Measurements from ENCODE around the gene IL1A.
A peak's percentile ranks its signal among the peaks of the same experiment; 100 is the strongest.

IL1A gene

GRCh38 chr2:112800881-112801583 is 16.7 kb upstream of the IL1A start:
- no peak for DNase-seq (ENCODE audit: low spot score)
- in situ Hi-C loops (cut with MboI; ENCODE audit: low sequenced_read_pairs, unreplicated experiment) = no loop called here
- no peak for TF ChIP-seq CTCF (IDR thresholded peaks at IDR 0.05; ENCODE audit: borderline replicate concordance, control extremely low read depth, extremely low read depth, insufficient read depth, missing control alignments)

- DNase-seq (ENCODE audit: low spot score) = peak; percentile 30
- in situ Hi-C loops (cut with MboI; ENCODE audit: low sequenced_read_pairs, unreplicated experiment) = no loop called here
- no peak for TF ChIP-seq CTCF (IDR thresholded peaks at IDR 0.05; ENCODE audit: borderline replicate concordance, control extremely low read depth, extremely low read depth, insufficient read depth, missing control alignments)
Observed at GRCh38 chr2:112798979-112799975, 15.0 kb upstream of the IL1A start.

- in situ Hi-C loops (cut with MboI; ENCODE audit: low sequenced_read_pairs, unreplicated experiment) = no loop called here
- no peak for DNase-seq (ENCODE audit: low spot score)
- TF ChIP-seq CTCF (IDR thresholded peaks at IDR 0.05; ENCODE audit: borderline replicate concordance, control extremely low read depth, extremely low read depth, insufficient read depth, missing control alignments) = no peak
Observed at GRCh38 chr2:112796486-112796885, 12.2 kb upstream of the IL1A start.

- no peak for DNase-seq (ENCODE audit: low spot score)
- in situ Hi-C loops (cut with MboI; ENCODE audit: low sequenced_read_pairs, unreplicated experiment) = no loop called here
- TF ChIP-seq CTCF (IDR thresholded peaks at IDR 0.05; ENCODE audit: borderline replicate concordance, control extremely low read depth, extremely low read depth, insufficient read depth, missing control alignments) = no peak
Observed at GRCh38 chr2:112795774-112796173, 11.5 kb upstream of the IL1A start.

- no peak for TF ChIP-seq CTCF (IDR thresholded peaks at IDR 0.05; ENCODE audit: borderline replicate concordance, control extremely low read depth, extremely low read depth, insufficient read depth, missing control alignments)
- in situ Hi-C loops (cut with MboI; ENCODE audit: low sequenced_read_pairs, unreplicated experiment) = no loop called here
- no peak for DNase-seq (ENCODE audit: low spot score)
Observed at GRCh38 chr2:112794841-112795240, 10.5 kb upstream of the IL1A start.

- peak; percentile 49 for DNase-seq (ENCODE audit: low spot score)
- TF ChIP-seq CTCF (IDR thresholded peaks at IDR 0.05; ENCODE audit: borderline replicate concordance, control extremely low read depth, extremely low read depth, insufficient read depth, missing control alignments) = no peak
- in situ Hi-C loops (cut with MboI; ENCODE audit: low sequenced_read_pairs, unreplicated experiment) = no loop called here
Observed at GRCh38 chr2:112794131-112794733, 9.9 kb upstream of the IL1A start.

Data from GM13976 (cell line).